Measurements from ENCODE around the gene GABBR2. TPM values are rescaled to one million over a fixed set of nuclear protein-coding genes. Genes with fewer than 3 reads are reported as not detected.

The GABBR2 gene
- total RNA-seq, 1 experiment from 2014 or later, result not detected

DNA sequence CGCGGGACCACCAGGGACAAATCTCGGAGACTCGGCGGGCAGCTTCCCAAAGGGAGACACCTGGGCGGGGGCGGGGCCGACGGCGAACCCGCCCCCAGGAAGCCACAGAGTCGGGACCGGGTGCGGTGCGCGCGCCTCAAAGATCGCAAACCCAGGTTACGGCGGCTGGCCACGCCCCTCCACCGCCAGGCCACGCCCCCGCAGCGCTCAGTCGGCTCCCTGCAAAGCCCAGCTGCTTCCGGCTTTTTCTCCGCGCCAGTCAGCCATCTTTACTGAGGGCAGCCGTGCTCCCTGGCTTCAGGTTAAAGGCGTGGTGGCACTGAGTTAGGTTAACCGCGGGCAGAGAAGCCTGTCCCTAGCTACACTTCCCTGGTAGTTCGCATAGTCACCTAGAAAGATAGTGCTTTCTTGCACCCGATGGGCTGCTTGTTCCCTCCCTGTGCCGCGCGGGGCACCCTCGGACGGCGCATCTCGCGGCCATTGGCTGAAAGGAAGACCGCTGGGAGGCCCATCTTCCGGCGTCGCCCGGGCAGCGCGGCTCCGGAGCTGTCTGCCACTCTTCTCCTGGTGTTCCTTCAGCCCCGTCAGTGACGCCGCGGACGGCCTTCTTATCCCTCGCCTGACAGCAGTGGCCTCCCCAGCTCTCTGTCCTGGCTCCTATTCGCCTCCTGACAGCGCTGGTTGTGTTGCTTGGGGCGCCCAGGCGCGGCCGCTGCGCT, 453.0 kb downstream of the GABBR2 start, which contains the start of gene TBC1D2:
Gene TBC1D2 (minus strand): TSS at position 72 of the 719 bp plus-strand sequence. CDS start 108 bp downstream, outside the sequence.
- TF ChIP-seq EZH2 (IDR thresholded peaks at IDR 0.05; ENCODE audit: borderline replicate concordance, low read depth, low read length, poor library complexity, severe bottlenecking), result no peak
- TF ChIP-seq, protein P1, sequence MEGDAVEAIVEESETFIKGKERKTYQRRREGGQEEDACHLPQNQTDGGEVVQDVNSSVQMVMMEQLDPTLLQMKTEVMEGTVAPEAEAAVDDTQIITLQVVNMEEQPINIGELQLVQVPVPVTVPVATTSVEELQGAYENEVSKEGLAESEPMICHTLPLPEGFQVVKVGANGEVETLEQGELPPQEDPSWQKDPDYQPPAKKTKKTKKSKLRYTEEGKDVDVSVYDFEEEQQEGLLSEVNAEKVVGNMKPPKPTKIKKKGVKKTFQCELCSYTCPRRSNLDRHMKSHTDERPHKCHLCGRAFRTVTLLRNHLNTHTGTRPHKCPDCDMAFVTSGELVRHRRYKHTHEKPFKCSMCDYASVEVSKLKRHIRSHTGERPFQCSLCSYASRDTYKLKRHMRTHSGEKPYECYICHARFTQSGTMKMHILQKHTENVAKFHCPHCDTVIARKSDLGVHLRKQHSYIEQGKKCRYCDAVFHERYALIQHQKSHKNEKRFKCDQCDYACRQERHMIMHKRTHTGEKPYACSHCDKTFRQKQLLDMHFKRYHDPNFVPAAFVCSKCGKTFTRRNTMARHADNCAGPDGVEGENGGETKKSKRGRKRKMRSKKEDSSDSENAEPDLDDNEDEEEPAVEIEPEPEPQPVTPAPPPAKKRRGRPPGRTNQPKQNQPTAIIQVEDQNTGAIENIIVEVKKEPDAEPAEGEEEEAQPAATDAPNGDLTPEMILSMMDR (conservative IDR thresholded peaks at IDR 0.05; ENCODE audit: low read depth, low read length), result peak; percentile 30
- Histone ChIP-seq H3K27me3 (replicated peaks; ENCODE audit: insufficient read depth, low read depth, low read length, poor library complexity) (no peaks in the 10 kb centered on the region), H3K36me3 (ENCODE audit: insufficient read depth, low read length, poor library complexity, severe bottlenecking) (no peaks in the 10 kb centered on the region), H3K9me3 (ENCODE audit: low read depth, low read length, poor library complexity, severe bottlenecking) (no peaks in the 10 kb centered on the region), H3K4me3 (ENCODE audit: low read depth, low read length, poor library complexity, severe bottlenecking) (peak within 1 kb of the TSS; percentile 75), H3K27ac (ENCODE audit: low read depth, low read length, poor library complexity, severe bottlenecking) (peak within 1 kb of the TSS; percentile 83), H3K4me1 (ENCODE audit: insufficient read depth, low read length, poor library complexity, severe bottlenecking) (peaks cover 16% of the 10 kb centered on the region)
- ChIA-PET CTCF (interaction anchor here (1.3 kb wide), 1 partner anchor 334 kb away, joined by 5 read pairs; the partner anchor contains the start of gene TRMO), POLR2A (ENCODE audit: low non-redundant PET) (interaction anchor here (0.6 kb wide), 1 partner anchor 8 kb away, joined by 7 read pairs; no protein-coding TSS in a partner anchor)
- DNase-seq (ENCODE audit: low spot score), result peak; percentile 96
- intact Hi-C loops (cut with micrococcal nuclease; ENCODE audit: unreplicated experiment), result no loop called here
- no TSS peak for BruUV-seq (replicated peaks)

DNA sequence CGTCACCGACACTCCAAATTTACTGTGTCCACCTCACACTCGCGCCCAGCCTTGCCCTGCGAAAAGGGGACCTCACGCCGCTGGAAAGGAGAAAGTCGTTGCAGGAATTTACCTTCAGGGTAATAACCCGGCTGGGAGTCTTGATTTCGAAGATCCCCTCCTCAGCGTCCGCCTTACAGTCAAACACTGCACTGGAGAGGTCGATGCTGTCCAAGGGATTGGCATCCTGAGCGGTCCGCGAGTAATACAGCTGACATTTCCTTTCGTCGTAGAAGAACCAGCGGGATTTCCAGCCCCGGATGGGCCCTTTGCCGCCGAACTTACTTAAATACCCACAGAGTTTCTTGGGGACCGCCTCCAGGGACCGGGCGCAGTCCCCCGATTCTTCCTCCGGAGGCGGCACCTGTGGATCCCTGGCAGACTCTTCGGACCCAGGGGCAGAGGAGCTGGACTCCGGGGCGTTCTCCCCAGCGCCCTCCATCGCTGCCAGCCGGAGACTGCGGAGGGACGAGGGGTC, 453.6 kb downstream of the GABBR2 start:
- POLR2A ChIA-PET (ENCODE audit: low non-redundant PET), result interaction anchor here (0.6 kb wide), 1 partner anchor 8 kb away, joined by 7 read pairs; no protein-coding TSS in a partner anchor
- intact Hi-C loops (cut with micrococcal nuclease; ENCODE audit: unreplicated experiment), result no loop called here
- TF ChIP-seq, protein P1 (conservative IDR thresholded peaks at IDR 0.05; ENCODE audit: low read depth, low read length), result no peak
- no peak for TF ChIP-seq EZH2 (IDR thresholded peaks at IDR 0.05; ENCODE audit: borderline replicate concordance, low read depth, low read length, poor library complexity, severe bottlenecking)

DNA sequence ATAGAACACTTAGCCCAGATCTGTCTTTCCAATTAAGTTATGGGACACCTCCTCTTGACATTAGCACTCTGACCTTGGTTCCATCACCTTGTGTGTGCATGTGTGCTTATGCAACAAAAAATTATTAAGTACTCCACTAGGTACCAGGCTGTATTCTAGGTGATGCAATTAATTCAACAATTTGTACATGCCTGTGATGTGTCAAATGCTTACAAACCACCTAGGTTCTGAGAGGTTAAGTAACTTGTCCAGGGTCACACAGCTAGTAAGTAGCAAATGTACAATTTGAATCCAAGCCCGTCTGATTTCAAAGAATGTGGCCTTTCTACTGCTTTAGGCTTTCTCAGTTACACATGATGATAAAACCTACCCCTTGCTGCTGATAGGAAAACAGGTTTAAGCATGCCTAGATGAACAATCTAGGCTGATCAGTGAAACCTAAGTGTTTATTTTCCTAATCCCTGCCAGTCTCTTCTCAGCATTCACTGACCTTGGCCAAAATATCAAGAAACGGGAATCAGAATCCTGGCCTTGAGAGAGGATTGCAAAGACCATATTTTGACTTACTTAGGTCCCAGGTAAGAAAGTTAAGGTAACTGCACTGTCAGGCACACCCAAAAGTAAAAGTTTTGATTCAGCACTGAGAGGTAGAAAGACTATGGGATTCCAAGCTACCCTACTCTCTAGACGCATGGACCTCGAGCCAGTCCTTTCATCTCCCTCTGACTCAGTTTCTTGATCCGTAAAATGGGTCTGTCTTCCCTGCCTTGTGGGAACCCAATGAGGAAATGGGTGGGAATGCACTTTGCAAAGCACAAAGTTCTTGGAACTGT, 454.3 kb downstream of the GABBR2 start:
- CTCF ChIA-PET, result no interaction called here
- Histone ChIP-seq H3K4me3 (ENCODE audit: low read depth, low read length, poor library complexity, severe bottlenecking) (peak overlapping the region; percentile 75), H3K36me3 (ENCODE audit: insufficient read depth, low read length, poor library complexity, severe bottlenecking) (no peaks in the 10 kb centered on the region), H3K4me1 (ENCODE audit: insufficient read depth, low read length, poor library complexity, severe bottlenecking) (peaks cover 16% of the 10 kb centered on the region), H3K9me3 (ENCODE audit: low read depth, low read length, poor library complexity, severe bottlenecking) (no peaks in the 10 kb centered on the region), H3K27me3 (replicated peaks; ENCODE audit: insufficient read depth, low read depth, low read length, poor library complexity) (no peaks in the 10 kb centered on the region), H3K27ac (ENCODE audit: low read depth, low read length, poor library complexity, severe bottlenecking) (no peak overlapping the region)
- no TSS peak for BruUV-seq (replicated peaks)
- no peak for DNase-seq (ENCODE audit: low spot score)
- POLR2A ChIA-PET (ENCODE audit: low non-redundant PET), result no interaction called here
- TF ChIP-seq EZH2 (IDR thresholded peaks at IDR 0.05; ENCODE audit: borderline replicate concordance, low read depth, low read length, poor library complexity, severe bottlenecking), result no peak
- TF ChIP-seq, protein P1 (conservative IDR thresholded peaks at IDR 0.05; ENCODE audit: low read depth, low read length), result no peak
- intact Hi-C loops (cut with micrococcal nuclease; ENCODE audit: unreplicated experiment), result no loop called here

More for the DNA sequence above, 453.6 kb downstream of the GABBR2 start:
- no peaks in the 10 kb centered on the region for H3K36me3 ChIP-seq (ENCODE audit: insufficient read depth, low read length, poor library complexity, severe bottlenecking)
- no peaks in the 10 kb centered on the region for H3K9me3 ChIP-seq (ENCODE audit: low read depth, low read length, poor library complexity, severe bottlenecking)
- CTCF ChIA-PET, result no interaction called here
- H3K4me3 ChIP-seq (ENCODE audit: low read depth, low read length, poor library complexity, severe bottlenecking), result peak overlapping the region; percentile 75
- H3K27me3 ChIP-seq (replicated peaks; ENCODE audit: insufficient read depth, low read depth, low read length, poor library complexity), result no peaks in the 10 kb centered on the region
- DNase-seq (ENCODE audit: low spot score), result peak; percentile 41
- BruUV-seq (replicated peaks), result TSS peak; percentile 43
- peaks cover 16% of the 10 kb centered on the region for H3K4me1 ChIP-seq (ENCODE audit: insufficient read depth, low read length, poor library complexity, severe bottlenecking)
- peak overlapping the region; percentile 83 for H3K27ac ChIP-seq (ENCODE audit: low read depth, low read length, poor library complexity, severe bottlenecking)

Data from A673 (cell line).